A204.1 (cell line): ENCODE measurements around the gene COL1A2.

ENCODE experiments used
- FAIRE-seq: peaks from 2 replicates; lab custom pipeline; 2012; peaks lifted over from hg19 to GRCh38; lab: Jason Lieb, UNC

The COL1A2 gene

GRCh38 chr7:94384315-94384714 is 10.4 kb upstream of the COL1A2 start:
- no peak for FAIRE-seq

GRCh38 chr7:94386416-94386815 is 8.3 kb upstream of the COL1A2 start:
- no peak for FAIRE-seq

DNA sequence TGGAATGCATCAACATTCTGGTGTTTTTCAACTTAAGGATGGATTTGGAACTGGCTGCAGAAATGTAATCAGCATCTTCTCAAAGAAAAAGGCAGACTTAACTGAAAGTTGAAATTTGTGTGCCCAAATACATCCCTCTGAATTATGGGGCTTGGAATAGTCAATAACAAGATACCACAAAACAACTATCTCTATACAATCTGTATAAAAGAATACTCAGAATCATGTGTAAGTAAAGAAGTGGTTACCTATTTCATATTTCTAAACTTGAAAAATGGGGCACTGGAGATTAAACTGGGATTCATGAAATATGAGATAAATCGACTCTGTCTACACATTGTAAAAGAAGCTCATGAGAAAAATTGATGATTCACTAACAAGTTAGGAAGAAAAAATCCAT is 6.2 kb upstream of the COL1A2 start:
- no peak for FAIRE-seq

DNA sequence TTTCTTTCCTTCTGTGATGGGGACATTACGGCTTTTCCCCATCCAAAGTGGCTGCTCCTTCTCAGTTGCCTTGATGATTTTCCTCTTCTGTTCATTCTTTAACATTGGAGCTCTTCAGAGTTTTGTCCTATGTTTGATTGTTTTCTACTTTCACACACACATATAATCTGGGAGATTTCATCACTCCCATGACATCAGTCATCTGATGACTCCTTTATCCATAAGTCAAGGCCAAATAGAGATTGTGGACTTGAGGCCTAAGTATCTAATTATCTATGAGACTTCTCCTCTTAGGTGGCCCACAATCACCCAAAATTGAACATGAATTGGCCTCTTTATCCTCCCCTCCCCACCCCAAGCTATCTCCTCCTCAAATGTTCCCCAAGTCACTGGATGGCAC is 5.3 kb upstream of the COL1A2 start:
- no peak for FAIRE-seq

GRCh38 chr7:94391726-94392392 is 2.8 kb upstream of the COL1A2 start:
- FAIRE-seq = peak; percentile 51

GRCh38 chr7:94392393-94392786 is 2.3 kb upstream of the COL1A2 start:
- peak; percentile 49 for FAIRE-seq

DNA sequence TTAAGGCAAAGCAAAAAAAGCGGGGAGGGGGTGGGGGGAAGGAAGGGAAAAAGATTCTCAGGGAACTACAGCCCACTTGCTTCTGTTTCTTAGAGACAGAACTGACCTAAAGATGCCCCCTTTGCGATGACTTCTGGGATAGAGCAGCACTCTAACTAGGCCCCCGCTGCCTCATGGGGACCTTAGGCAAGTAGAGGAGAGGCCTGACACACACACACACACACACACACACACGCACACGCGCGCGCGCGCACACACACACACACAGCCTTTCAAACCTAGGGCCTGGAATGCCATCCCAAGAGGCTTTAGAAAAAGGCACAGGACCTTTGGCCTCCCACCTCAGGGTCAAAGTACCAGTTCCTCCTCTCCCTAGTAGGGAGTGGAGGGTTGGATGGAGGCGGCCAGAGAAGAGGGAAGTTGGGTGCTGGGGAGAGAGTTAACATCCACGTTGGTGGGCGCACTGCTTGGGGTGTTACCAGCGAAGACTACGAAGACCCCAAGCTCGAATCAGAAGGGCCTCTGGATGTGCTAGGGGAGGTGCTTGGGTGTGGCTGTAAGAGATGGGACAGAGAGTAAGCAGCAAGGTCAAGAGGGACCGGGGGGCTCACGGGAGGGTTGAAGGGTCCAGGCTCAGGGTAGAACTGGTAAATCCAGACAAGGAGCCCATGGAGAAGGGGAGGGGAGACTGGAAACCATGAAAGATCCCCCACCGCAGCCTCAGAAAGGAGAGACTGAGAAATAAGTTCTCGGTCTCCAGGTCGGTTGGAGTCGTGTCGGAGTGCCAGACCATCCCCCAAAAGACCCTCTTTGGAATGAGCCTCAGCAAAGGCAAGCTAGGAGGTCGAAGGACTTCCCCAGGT is 1.2 kb upstream of the COL1A2 start:
- FAIRE-seq = no peak

- FAIRE-seq = no peak
These were observed 622 bp upstream of the COL1A2 start for GRCh38 chr7:94394109-94394436.

GRCh38 chr7:94395141-94396036 is 694 bp downstream of the COL1A2 start:
- FAIRE-seq = peak; percentile 64

DNA sequence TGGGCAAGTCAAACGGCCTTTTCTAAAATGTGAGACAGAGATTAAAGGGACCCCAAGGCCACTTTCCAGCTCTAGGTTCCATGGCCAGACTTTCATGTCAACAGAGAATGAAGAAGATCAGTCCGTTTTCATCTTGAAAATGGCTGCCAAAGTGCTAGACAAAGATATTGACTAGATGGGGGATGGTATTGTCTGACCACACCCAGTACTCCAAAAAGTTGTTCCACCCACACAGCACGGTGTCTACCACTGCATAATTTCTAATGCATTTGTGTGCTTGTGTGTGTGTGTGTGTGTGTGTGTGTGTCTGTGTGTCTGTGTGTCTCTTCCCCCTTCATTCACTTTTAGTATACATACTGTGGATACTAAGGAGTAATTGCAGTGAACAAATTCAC is 1.3 kb downstream of the COL1A2 start:
- FAIRE-seq = no peak

DNA sequence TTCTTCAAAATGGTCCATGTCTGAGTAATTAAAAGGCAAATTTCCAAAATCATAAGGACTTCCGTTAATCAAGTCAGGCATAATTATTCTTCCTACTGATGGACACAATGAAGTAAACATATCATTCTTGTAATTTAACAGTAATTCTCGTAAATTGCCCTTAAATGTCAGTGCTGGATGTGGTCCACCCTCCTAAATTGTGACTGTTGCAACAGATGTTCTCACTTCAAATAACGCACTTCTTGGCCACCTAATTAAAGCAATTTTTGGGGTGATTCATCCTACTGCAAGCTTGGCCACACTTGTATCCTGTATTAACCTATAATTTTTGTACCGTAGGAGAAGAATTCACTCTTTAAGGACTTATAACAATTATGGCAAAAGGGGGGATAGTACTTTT is 1.9 kb downstream of the COL1A2 start:
- no peak for FAIRE-seq

DNA sequence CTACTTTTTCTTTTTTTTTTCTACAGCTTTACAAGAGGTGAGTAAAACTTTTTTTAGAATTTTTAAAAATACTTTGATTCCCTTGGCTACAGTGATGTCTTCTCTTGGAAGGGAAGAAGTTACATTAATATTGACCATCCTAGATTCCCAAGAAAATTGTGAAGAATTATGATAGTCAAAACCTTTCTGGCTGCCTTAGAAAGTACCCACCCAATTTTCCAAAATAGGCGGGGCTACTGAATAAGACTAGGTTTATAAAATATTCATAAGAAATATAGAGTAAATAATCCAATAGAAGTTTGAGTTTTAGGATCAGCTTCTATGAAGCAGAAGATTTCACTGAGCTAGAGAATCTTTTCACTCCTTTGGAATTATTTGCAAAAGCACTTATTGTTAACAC is 3.0 kb downstream of the COL1A2 start:
- FAIRE-seq = no peak

DNA sequence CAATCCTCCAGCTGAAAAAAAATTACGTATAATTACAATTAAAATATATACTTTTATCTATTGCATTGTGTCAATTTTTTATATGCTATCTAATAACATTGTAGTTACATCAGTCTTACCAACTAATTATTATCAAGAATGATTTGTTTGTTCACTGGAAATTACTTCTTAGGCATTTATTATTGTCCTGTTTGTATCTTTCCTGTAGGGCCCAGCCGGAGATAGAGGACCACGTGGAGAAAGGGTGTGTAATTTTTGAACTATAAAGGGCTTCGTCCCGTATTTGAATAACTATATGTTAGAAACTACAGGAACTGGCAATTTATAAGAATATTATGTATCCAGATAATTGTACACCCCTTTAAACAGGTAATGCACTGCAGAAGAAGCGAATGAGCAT is 4.1 kb downstream of the COL1A2 start:
- no peak for FAIRE-seq

DNA sequence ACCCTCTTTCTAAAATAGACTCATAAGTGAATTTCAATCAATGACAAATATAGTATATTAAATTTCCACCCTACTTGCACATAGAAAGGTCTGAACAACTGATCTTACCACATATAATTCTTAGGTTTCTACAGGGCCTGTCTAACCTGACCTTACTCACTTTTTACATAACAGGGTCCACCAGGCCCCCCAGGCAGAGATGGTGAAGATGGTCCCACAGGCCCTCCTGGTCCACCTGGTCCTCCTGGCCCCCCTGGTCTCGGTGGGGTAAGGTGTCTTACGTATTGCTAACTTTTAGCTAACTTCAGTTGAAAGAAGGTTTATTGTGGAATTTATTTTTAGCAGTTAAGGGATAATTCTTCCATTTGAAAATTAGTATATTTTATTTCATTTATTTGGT is 5.3 kb downstream of the COL1A2 start:
- FAIRE-seq = no peak

DNA sequence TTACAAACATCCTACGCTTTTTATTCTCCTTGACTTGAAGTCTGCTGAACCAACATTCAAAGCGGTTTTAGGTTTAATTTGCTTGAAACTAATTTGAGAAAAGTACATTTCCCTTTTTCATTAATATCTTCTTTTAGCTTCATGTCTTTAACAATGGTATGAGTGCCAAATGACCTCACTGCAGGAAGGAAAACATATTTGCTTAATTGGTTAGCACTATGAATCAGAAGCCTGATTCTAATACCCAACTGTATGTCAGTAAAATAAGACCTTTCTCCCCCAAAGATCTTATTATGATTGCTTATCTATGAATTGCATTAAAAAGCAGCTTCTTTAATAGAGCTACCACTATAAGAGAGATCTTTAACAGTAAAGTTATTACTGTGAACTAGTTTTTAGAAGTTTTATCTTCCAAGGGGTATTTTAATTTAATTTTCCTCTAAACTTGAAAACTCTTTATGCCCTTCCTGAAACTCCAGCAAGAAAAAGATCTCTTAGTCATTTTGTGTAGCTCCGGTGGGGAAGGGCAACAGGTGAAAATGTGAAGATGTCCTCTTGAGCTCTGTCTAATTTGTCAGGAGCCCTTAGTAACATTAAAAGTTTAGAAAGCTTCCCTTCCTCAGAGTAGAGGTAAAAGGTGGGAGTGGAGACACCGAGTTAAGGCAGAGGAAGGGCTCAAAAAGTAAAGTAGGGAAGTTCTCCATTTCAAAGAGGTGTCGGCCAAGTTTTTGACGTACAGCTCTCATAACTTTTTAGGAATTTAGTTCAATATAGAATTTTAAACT is 6.1 kb downstream of the COL1A2 start:
- no peak for FAIRE-seq

DNA sequence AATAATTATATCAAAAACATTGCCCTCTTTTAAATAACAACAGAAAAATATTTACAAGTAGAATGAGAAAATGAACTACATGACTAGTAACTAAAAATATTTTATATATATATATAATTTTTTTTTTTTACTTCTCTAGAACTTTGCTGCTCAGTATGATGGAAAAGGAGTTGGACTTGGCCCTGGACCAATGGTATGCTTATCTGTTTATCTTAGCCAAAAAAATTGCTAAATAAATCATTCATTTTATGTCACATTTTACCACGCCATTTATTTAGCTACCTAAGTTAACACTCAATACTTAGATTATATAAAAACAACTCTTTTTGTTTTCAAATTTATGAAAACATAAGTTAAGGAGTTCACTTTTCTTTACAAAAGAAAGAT is 6.7 kb downstream of the COL1A2 start:
- FAIRE-seq = peak; percentile 40

GRCh38 chr7:94403546-94403945 is 8.9 kb downstream of the COL1A2 start:
- no peak for FAIRE-seq

- FAIRE-seq = no peak
These were observed 10.8 kb downstream of the COL1A2 start for GRCh38 chr7:94405506-94405905.

GRCh38 chr7:94406696-94407095 is 12.0 kb downstream of the COL1A2 start:
- no peak for FAIRE-seq

GRCh38 chr7:94409200-94409948 is 14.7 kb downstream of the COL1A2 start:
- FAIRE-seq = no peak

- FAIRE-seq = no peak
These were observed 15.9 kb downstream of the COL1A2 start for GRCh38 chr7:94410413-94411187.
